Myometrial cell (primary cell): ENCODE measurements around the gene C12orf56. TPM values are rescaled to one million over a fixed set of nuclear protein-coding genes. Genes with fewer than 3 reads are reported as not detected.

Experiments
- total RNA-seq: library from RNA; depleted of rRNA; stranded (reverse); fragments of >200 nt; gene quantifications from 2 replicates; pipeline ENCODE4 v1.2.3, GENCODE V29; 2015

Gene C12orf56
- 1.2 and 5.8 TPM in 2 replicates for total RNA-seq

GRCh38 chr12:64390275-64390851, at the start of gene C12orf56:
TSS of gene C12orf56 (minus strand) at chr12:64390758. CDS start at chr12:64390565, 193 bp downstream.

GRCh38 chr12:64403707-64404469, 13.3 kb upstream of the C12orf56 start, which contains the start of gene XPOT:
TSS of gene XPOT (plus strand) at chr12:64404392. CDS start at chr12:64410036, 5,644 bp downstream.

GRCh38 chr12:64222009-64222765, 168.4 kb downstream of the C12orf56 start, which contains the start of gene KICS2:
TSS of gene KICS2 (minus strand) at chr12:64222296. CDS start at chr12:64222237, 59 bp downstream.

Other genes with a start within 250 kb of the C12orf56 start
- 3.7 and 4.6 TPM in 2 replicates for gene KICS2, start 168.5 kb downstream of the C12orf56 start, total RNA-seq
- gene XPOT, start 13.6 kb upstream of the C12orf56 start, total RNA-seq, result 77.6 and 110 TPM in 2 replicates
- gene TBK1, start 61.4 kb upstream of the C12orf56 start, total RNA-seq, result 14.1 and 19.8 TPM in 2 replicates
- 17.9 and 19.8 TPM in 2 replicates for gene RASSF3, start 219.7 kb upstream of the C12orf56 start, total RNA-seq